ENCODE results near the gene CENPO.

GRCh38 chr2:24836706-24837105, 43.5 kb downstream of the CENPO start:
- TF ChIP-seq REST (IDR thresholded peaks at IDR 0.05; ENCODE audit: low read depth) (no peak), EGR1 (IDR thresholded peaks at IDR 0.05) (no peak), TAF1 (IDR thresholded peaks at IDR 0.05; ENCODE audit: low read depth) (no peak), EP300 (IDR thresholded peaks at IDR 0.05; ENCODE audit: borderline replicate concordance) (no peak), NFIC (IDR thresholded peaks at IDR 0.05) (no peak), MAX (IDR thresholded peaks at IDR 0.05) (no peak), CREB1 (IDR thresholded peaks at IDR 0.05; ENCODE audit: low read depth) (no peak), YY1 (IDR thresholded peaks at IDR 0.05; ENCODE audit: low read depth) (no peak), RAD21 (IDR thresholded peaks at IDR 0.05; ENCODE audit: low read depth) (no peak)

Measured in Ishikawa (cell line).